GM19395 (cell line): ENCODE measurements around the gene CCNI2.
A peak's percentile ranks its signal among the peaks of the same experiment; 100 is the strongest.

Source experiments
- ATAC-seq: cut with Tn5 transposase; IDR thresholded peaks from one replicate; pipeline ENCODE4 v1.9.1; 2021; ENCODE audit warnings: mild to moderate bottlenecking, moderate library complexity; ENCODE audit not compliant: unreplicated experiment

CCNI2 gene

GRCh38 chr5:132764671-132765238 lies 17.5 kb downstream of the CCNI2 start:
- no peak for ATAC-seq

GRCh38 chr5:132765311-132766019 lies 18.2 kb downstream of the CCNI2 start:
- no peak for ATAC-seq

- ATAC-seq = no peak
Measured at GRCh38 chr5:132766020-132766805, 19.0 kb downstream of the CCNI2 start.

- ATAC-seq = no peak
Measured at GRCh38 chr5:132766806-132767055, 19.5 kb downstream of the CCNI2 start.

GRCh38 chr5:132767150-132767549 lies 19.9 kb downstream of the CCNI2 start:
- ATAC-seq = no peak

- ATAC-seq = no peak
Measured at GRCh38 chr5:132768485-132768868, 21.3 kb downstream of the CCNI2 start.

GRCh38 chr5:132770476-132771159 lies 23.4 kb downstream of the CCNI2 start:
- ATAC-seq = no peak

GRCh38 chr5:132771503-132771998 lies 24.3 kb downstream of the CCNI2 start:
- ATAC-seq = no peak

- no peak for ATAC-seq
Measured at GRCh38 chr5:132772291-132773070, 25.3 kb downstream of the CCNI2 start.

GRCh38 chr5:132773114-132773513 lies 25.9 kb downstream of the CCNI2 start:
- no peak for ATAC-seq

GRCh38 chr5:132773601-132774355 lies 26.6 kb downstream of the CCNI2 start:
- ATAC-seq = no peak

- ATAC-seq = no peak
Measured at GRCh38 chr5:132774406-132774805, 27.2 kb downstream of the CCNI2 start.

GRCh38 chr5:132774896-132775295 lies 27.7 kb downstream of the CCNI2 start:
- ATAC-seq = no peak

GRCh38 chr5:132775476-132775961 lies 28.3 kb downstream of the CCNI2 start:
- no peak for ATAC-seq

GRCh38 chr5:132776131-132776937 lies 29.1 kb downstream of the CCNI2 start:
- ATAC-seq = peak; percentile 30

GRCh38 chr5:132776938-132777208 lies 29.6 kb downstream of the CCNI2 start:
- ATAC-seq = peak; percentile 34

- ATAC-seq = peak; percentile 57
Measured at GRCh38 chr5:132777209-132778069, 30.2 kb downstream of the CCNI2 start, which contains the start of gene SEPTIN8. TSS of gene SEPTIN8 (minus strand) at chr5:132777239. CDS start at chr5:132777137, 102 bp downstream.

GRCh38 chr5:132778129-132778528 lies 30.9 kb downstream of the CCNI2 start:
- no peak for ATAC-seq
